ENCODE measurements around the gene MBNL1. TPM values are rescaled to one million over a fixed set of nuclear protein-coding genes. Genes with fewer than 3 reads are reported as not detected.

The MBNL1 gene
- total RNA-seq, 1 donor from 2014 or later = 311 TPM

DNA sequence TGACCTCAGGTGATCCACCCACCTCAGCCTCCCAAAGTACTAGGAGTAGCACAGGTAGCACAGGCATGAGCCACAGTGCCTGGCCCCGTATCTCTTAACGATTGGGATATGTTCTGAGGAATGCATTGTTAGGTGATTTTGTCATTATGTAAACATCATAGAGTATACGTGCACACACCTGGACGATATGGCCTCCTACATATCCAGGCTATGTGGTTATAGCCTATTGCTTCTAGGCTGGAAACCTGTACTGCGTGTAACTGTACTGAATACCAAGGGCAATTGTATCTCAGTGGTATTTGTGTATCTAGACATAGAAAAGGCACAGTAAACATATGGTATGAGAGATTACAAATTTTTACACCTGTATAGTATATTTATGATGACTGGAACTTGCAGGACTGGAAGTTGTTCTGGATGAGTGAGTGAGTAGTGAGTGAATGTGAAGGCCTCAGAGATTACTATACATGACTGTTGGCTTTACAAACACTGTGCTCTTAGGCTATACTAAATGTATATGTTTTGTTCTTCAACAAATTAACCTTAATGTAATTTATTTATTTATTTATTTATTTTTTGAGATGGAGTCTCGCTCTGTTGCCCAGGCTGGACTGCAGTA, 120.7 kb downstream of the MBNL1 start:
- no peaks in the 10 kb centered on the region for H3K27me3 ChIP-seq
- no peak for DNase-seq (ENCODE audit: extremely low spot score in 2 of 2)
- no peak overlapping the region for H3K27ac ChIP-seq
- no peak overlapping the region for H3K4me3 ChIP-seq
- TF ChIP-seq POLR2AphosphoS5 (IDR thresholded peaks at IDR 0.05; ENCODE audit: insufficient read depth in 1 of 2, low read depth in 1 of 2) (no peak), POLR2A (IDR thresholded peaks at IDR 0.05) (no peak)
- TF ChIP-seq, protein P1, sequence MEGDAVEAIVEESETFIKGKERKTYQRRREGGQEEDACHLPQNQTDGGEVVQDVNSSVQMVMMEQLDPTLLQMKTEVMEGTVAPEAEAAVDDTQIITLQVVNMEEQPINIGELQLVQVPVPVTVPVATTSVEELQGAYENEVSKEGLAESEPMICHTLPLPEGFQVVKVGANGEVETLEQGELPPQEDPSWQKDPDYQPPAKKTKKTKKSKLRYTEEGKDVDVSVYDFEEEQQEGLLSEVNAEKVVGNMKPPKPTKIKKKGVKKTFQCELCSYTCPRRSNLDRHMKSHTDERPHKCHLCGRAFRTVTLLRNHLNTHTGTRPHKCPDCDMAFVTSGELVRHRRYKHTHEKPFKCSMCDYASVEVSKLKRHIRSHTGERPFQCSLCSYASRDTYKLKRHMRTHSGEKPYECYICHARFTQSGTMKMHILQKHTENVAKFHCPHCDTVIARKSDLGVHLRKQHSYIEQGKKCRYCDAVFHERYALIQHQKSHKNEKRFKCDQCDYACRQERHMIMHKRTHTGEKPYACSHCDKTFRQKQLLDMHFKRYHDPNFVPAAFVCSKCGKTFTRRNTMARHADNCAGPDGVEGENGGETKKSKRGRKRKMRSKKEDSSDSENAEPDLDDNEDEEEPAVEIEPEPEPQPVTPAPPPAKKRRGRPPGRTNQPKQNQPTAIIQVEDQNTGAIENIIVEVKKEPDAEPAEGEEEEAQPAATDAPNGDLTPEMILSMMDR (IDR thresholded peaks at IDR 0.05) = no peak
- H3K9me3 ChIP-seq = no peaks in the 10 kb centered on the region
- H3K4me1 ChIP-seq = peaks cover 85% of the 10 kb centered on the region
- intact Hi-C loops (cut with DNase I) = no loop called here
- H3K36me3 ChIP-seq = no peaks in the 10 kb centered on the region

DNA sequence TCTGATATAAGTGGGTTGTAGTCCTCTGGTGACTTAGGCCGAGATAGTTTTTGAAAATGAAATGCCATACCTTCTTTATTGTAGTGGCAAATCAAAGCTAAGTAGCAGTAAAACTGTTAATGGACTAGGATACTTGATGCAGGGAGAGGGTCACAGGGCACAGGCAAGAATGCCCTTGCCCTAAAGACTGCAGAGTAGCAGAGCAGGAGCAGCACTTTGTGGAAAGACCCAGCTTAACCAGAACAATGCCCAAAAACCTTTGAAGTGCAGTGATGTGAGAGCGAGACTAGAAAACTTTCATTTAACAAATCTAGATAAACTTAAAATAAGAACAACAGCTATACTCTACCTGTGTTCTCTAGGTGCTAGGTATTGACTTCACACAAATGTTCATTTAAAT, 121.9 kb downstream of the MBNL1 start:
- intact Hi-C loops (cut with DNase I) = no loop called here
- Histone ChIP-seq H3K9me3 (no peaks in the 10 kb centered on the region), H3K36me3 (no peaks in the 10 kb centered on the region), H3K4me3 (no peak overlapping the region), H3K4me1 (peaks cover 77% of the 10 kb centered on the region), H3K27ac (no peak overlapping the region), H3K27me3 (no peaks in the 10 kb centered on the region)
- no peak for DNase-seq (ENCODE audit: extremely low spot score in 2 of 2)
- TF ChIP-seq POLR2A (IDR thresholded peaks at IDR 0.05) (no peak), POLR2AphosphoS5 (IDR thresholded peaks at IDR 0.05; ENCODE audit: insufficient read depth in 1 of 2, low read depth in 1 of 2) (no peak)
- TF ChIP-seq, protein P1 (IDR thresholded peaks at IDR 0.05) = no peak

GRCh38 chr3:152391671-152392070, 122.9 kb downstream of the MBNL1 start:
- Histone ChIP-seq H3K4me1 (peaks cover 74% of the 10 kb centered on the region), H3K9me3 (no peaks in the 10 kb centered on the region), H3K36me3 (no peaks in the 10 kb centered on the region), H3K27me3 (no peaks in the 10 kb centered on the region), H3K27ac (no peak overlapping the region), H3K4me3 (no peak overlapping the region)
- DNase-seq (ENCODE audit: extremely low spot score in 2 of 2) = no peak
- intact Hi-C loops (cut with DNase I) = no loop called here
- TF ChIP-seq, protein P1 (IDR thresholded peaks at IDR 0.05) = no peak
- TF ChIP-seq POLR2A (IDR thresholded peaks at IDR 0.05) = no peak
- TF ChIP-seq POLR2AphosphoS5 (IDR thresholded peaks at IDR 0.05; ENCODE audit: insufficient read depth in 1 of 2, low read depth in 1 of 2) = no peak

DNA sequence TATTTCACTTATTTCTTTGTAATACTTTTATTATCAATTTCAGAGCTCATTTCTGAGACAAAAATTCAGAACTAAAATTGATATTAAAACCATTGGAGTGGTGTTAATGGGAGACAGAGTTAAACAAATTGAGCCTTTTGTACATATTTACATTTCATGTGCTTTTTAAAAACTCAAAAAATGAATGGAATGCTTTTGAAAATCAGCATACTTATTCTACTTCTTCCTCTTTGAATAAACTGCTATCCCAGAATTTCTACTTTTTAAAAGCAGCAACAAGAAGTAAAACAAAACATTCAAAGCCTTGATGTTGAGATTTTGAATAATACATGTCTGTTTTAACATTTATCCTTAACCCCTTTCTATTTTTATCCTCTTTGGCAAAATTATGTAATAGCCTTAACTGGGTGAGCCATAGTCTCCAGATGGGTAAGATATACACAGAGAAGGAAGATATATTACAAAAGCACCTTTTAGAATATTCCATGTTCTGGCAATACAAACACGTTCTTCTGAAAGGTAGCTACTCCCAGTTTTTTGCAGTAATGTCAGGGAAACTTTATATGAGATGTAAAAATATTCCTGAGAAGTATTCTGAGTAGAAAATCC, 123.6 kb downstream of the MBNL1 start:
- Histone ChIP-seq H3K4me1 (peaks cover 67% of the 10 kb centered on the region), H3K27ac (no peak overlapping the region), H3K4me3 (no peak overlapping the region), H3K36me3 (no peaks in the 10 kb centered on the region), H3K27me3 (no peaks in the 10 kb centered on the region), H3K9me3 (no peaks in the 10 kb centered on the region)
- TF ChIP-seq POLR2A (IDR thresholded peaks at IDR 0.05) = no peak
- no peak for TF ChIP-seq POLR2AphosphoS5 (IDR thresholded peaks at IDR 0.05; ENCODE audit: insufficient read depth in 1 of 2, low read depth in 1 of 2)
- TF ChIP-seq, protein P1 (IDR thresholded peaks at IDR 0.05) = no peak
- no peak for DNase-seq (ENCODE audit: extremely low spot score in 2 of 2)
- intact Hi-C loops (cut with DNase I) = no loop called here

DNA sequence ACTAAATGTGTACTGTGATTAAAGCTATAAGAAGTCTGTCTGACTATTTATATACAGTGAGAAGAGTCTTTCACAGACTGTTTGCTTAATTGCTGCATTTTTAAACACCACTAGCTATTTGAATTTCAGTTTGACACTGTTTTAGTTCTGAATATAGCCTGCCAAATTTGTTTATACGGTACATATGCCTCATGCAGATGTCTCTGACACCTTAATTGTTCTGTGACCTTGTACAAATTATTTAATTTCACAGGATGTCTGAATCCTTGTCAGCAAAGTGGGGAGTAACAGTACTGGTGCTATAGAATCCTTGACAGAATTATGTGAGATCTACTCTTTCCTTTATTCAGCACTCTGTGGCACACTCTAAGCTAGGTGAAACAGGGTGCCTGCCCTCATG, 125.5 kb downstream of the MBNL1 start:
- TF ChIP-seq, protein P1 (IDR thresholded peaks at IDR 0.05) = no peak
- no peak for TF ChIP-seq POLR2AphosphoS5 (IDR thresholded peaks at IDR 0.05; ENCODE audit: insufficient read depth in 1 of 2, low read depth in 1 of 2)
- TF ChIP-seq POLR2A (IDR thresholded peaks at IDR 0.05) = no peak
- no peaks in the 10 kb centered on the region for H3K27me3 ChIP-seq
- H3K4me1 ChIP-seq = peaks cover 61% of the 10 kb centered on the region
- no peak for DNase-seq (ENCODE audit: extremely low spot score in 2 of 2)
- no peaks in the 10 kb centered on the region for H3K9me3 ChIP-seq
- H3K36me3 ChIP-seq = no peaks in the 10 kb centered on the region
- H3K4me3 ChIP-seq = no peak overlapping the region
- intact Hi-C loops (cut with DNase I) = no loop called here
- H3K27ac ChIP-seq = no peak overlapping the region

All from vagina (tissue), 2 donors.